Measurements from ENCODE around the gene SMARCAD1.

- TF ChIP-seq CTCF (IDR thresholded peaks at IDR 0.05) (no peak), POLR2A (IDR thresholded peaks at IDR 0.05) (no peak)
Measured at GRCh38 chr4:94221916-94222315, 14.3 kb downstream of the SMARCAD1 start.

All from ovary (tissue), 3 donors.